AG09319 (cell line): ENCODE measurements around the gene CCDC30.

Experiments
- DNase-seq: peaks from one replicate; pipeline ENCODE4 v3.0.0-alpha.2; 2010; ENCODE audit warnings: low read depth; ENCODE audit errors: extremely low read depth
- TF ChIP-seq, protein P1 (sequence below): IDR thresholded peaks from 2 replicates; pipeline ENCODE4 v1.5.1; 2011; ENCODE audit warnings: low read depth, mild to moderate bottlenecking, inconsistent platforms, low read length, moderate library complexity

CCDC30 gene

GRCh38 chr1:42692911-42693310, 229.8 kb downstream of the CCDC30 start:
- DNase-seq = no peak
- TF ChIP-seq, protein P1, sequence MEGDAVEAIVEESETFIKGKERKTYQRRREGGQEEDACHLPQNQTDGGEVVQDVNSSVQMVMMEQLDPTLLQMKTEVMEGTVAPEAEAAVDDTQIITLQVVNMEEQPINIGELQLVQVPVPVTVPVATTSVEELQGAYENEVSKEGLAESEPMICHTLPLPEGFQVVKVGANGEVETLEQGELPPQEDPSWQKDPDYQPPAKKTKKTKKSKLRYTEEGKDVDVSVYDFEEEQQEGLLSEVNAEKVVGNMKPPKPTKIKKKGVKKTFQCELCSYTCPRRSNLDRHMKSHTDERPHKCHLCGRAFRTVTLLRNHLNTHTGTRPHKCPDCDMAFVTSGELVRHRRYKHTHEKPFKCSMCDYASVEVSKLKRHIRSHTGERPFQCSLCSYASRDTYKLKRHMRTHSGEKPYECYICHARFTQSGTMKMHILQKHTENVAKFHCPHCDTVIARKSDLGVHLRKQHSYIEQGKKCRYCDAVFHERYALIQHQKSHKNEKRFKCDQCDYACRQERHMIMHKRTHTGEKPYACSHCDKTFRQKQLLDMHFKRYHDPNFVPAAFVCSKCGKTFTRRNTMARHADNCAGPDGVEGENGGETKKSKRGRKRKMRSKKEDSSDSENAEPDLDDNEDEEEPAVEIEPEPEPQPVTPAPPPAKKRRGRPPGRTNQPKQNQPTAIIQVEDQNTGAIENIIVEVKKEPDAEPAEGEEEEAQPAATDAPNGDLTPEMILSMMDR = no peak

GRCh38 chr1:42698081-42698813, 235.2 kb downstream of the CCDC30 start:
- TF ChIP-seq, protein P1 = no peak
- DNase-seq = no peak

GRCh38 chr1:42700006-42700405, 236.9 kb downstream of the CCDC30 start:
- TF ChIP-seq, protein P1 = no peak

GRCh38 chr1:42703888-42704464, 240.9 kb downstream of the CCDC30 start:
- no peak for DNase-seq
- TF ChIP-seq, protein P1 = no peak

More at GRCh38 chr1:42700006-42700405, 236.9 kb downstream of the CCDC30 start:
- DNase-seq = no peak
